ENCODE measurements around the gene MRPL38.
A peak's percentile ranks its signal among the peaks of the same experiment; 100 is the strongest.

The MRPL38 gene

GRCh38 chr17:75914643-75915267, 10.1 kb upstream of the MRPL38 start:
- no peak overlapping the region for H3K18ac ChIP-seq (ENCODE audit: low read length)
- H3K36me3 ChIP-seq (ENCODE audit: control insufficient read depth in 1 of 2, insufficient read depth in 2 of 2, low read length in 2 of 2), result peaks cover 7 to 9% of the 10 kb centered on the region in 2 experiments
- H3K27me3 ChIP-seq (ENCODE audit: insufficient read depth, low read length), result no peaks in the 10 kb centered on the region
- H4K12ac ChIP-seq (ENCODE audit: low read depth, low read length), result no peak overlapping the region
- H3K4me3 ChIP-seq (ENCODE audit: low read depth, low read length), result no peak overlapping the region
- H3K4me2 ChIP-seq (ENCODE audit: low read length), result no peak overlapping the region
- H2BK120ac ChIP-seq (ENCODE audit: insufficient read depth, low read length, poor library complexity), result no peak overlapping the region
- H3K4ac ChIP-seq (ENCODE audit: low read depth, low read length), result no peak overlapping the region
- no peaks in the 10 kb centered on the region for H3K79me2 ChIP-seq (ENCODE audit: control insufficient read depth, insufficient read depth, low read length, poor library complexity)
- no peak overlapping the region for H3K27ac ChIP-seq (ENCODE audit: low read depth, low read length)
- H4K8ac ChIP-seq (ENCODE audit: low read depth, low read length), result no peak overlapping the region
- no peak overlapping the region for H4K91ac ChIP-seq (ENCODE audit: low read depth, low read length)
- H3K14ac ChIP-seq (ENCODE audit: low read length), result no peak overlapping the region
- no peak overlapping the region for H2BK5ac ChIP-seq (ENCODE audit: low read depth, low read length, poor library complexity)
- no peak for DNase-seq
- H2AK5ac ChIP-seq (ENCODE audit: low read length), result no peak overlapping the region
- no peak overlapping the region for H2BK12ac ChIP-seq (ENCODE audit: low read length)
- no peak overlapping the region for H3K23ac ChIP-seq (ENCODE audit: low read length)
- no peak overlapping the region for H3K9ac ChIP-seq (ENCODE audit: low read length)
- WGBS (ENCODE audit: extremely low coverage, insufficient coverage, insufficient read length), result no CpG with 5 or more reads among the region's 34 CpGs
- peaks cover 3% of the 10 kb centered on the region for H3K79me1 ChIP-seq (ENCODE audit: low read length)
- H3K4me1 ChIP-seq (ENCODE audit: control insufficient read depth in 1 of 2, insufficient read depth in 2 of 2, low read length in 2 of 2), result no peaks in the 10 kb centered on the region
- H3K9me3 ChIP-seq (ENCODE audit: insufficient read depth, low read depth, low read length), result no peaks in the 10 kb centered on the region
- no peak overlapping the region for H2AFZ ChIP-seq (ENCODE audit: insufficient read depth, low read length, poor library complexity)

DNA sequence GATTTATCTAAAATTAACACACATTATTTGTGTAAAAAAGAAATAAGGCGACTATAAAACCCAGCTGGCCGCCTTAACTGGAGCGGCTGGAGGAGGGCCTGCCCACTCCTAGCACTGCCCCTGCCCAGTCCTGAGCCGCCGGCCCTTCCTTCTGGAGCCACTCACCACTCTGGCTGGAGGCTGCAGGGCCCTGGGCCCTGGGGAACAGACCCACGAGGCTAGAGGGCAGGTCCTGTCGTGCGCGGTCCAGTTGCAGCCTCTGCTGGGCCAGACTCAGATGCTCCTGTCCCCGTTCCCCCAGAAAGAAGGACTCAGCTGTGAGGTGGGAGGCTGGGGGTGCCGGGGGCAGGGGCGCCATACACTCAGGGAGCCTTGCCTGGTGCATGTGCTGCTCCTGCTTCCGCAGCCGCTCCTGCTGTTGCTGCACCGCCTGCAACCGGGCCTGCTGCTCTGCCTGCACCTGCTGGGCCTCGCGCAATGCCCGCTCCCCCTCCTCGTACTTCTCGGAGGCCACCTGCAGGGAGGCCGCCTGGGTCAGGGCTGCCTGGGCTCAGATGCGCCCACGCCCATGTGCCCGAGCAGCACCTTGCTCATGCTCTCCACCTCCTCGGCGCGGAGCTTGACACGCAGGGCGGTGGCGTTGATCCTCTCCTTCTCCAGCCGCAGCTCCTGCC, 9.0 kb upstream of the MRPL38 start:
- Histone ChIP-seq H4K12ac (ENCODE audit: low read depth, low read length) (no peak overlapping the region), H3K27ac (ENCODE audit: low read depth, low read length) (no peak overlapping the region), H3K4me3 (ENCODE audit: low read depth, low read length) (no peak overlapping the region), H3K4me1 (ENCODE audit: control insufficient read depth in 1 of 2, insufficient read depth in 2 of 2, low read length in 2 of 2) (no peaks in the 10 kb centered on the region), H2AFZ (ENCODE audit: insufficient read depth, low read length, poor library complexity) (no peak overlapping the region), H2BK12ac (ENCODE audit: low read length) (no peak overlapping the region), H3K79me2 (ENCODE audit: control insufficient read depth, insufficient read depth, low read length, poor library complexity) (no peaks in the 10 kb centered on the region), H4K91ac (ENCODE audit: low read depth, low read length) (no peak overlapping the region), H3K9ac (ENCODE audit: low read length) (no peak overlapping the region), H3K18ac (ENCODE audit: low read length) (no peak overlapping the region), H3K4ac (ENCODE audit: low read depth, low read length) (no peak overlapping the region), H2BK120ac (ENCODE audit: insufficient read depth, low read length, poor library complexity) (no peak overlapping the region), H2BK5ac (ENCODE audit: low read depth, low read length, poor library complexity) (no peak overlapping the region), H3K36me3 (ENCODE audit: control insufficient read depth in 1 of 2, insufficient read depth in 2 of 2, low read length in 2 of 2) (peaks cover 3 to 4% of the 10 kb centered on the region in 2 experiments), H4K8ac (ENCODE audit: low read depth, low read length) (no peak overlapping the region), H3K14ac (ENCODE audit: low read length) (no peak overlapping the region), H3K27me3 (ENCODE audit: insufficient read depth, low read length) (no peaks in the 10 kb centered on the region), H3K23ac (ENCODE audit: low read length) (no peak overlapping the region), H3K4me2 (ENCODE audit: low read length) (no peak overlapping the region), H3K9me3 (ENCODE audit: insufficient read depth, low read depth, low read length) (no peaks in the 10 kb centered on the region), H2AK5ac (ENCODE audit: low read length) (no peak overlapping the region), H3K79me1 (ENCODE audit: low read length) (peaks cover 3% of the 10 kb centered on the region)
- no peak for DNase-seq
- WGBS (ENCODE audit: extremely low coverage, insufficient coverage, insufficient read length), result no CpG with 5 or more reads among the region's 32 CpGs

DNA sequence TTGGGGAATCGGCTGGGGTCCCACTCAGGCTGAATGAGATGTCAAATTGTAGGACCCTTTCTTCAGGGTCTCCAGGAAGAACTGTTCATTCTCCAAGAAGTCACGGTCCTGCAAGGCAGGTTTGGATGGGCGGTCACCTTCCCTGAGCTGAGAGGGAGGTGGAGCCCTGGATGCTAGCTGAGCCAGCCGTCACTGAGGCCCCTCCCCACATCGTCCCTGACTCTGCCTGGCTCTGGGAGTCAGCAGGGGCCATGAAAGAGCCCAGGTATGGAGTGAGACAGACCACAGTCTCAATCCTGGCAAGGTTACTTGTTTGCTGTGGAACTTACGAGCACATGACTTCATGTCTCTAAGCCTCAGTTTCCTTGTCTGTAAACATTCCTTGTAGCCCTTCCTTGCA, 6.0 kb upstream of the MRPL38 start:
- Histone ChIP-seq H2BK12ac (ENCODE audit: low read length) (no peak overlapping the region), H3K4me3 (ENCODE audit: low read depth, low read length) (no peak overlapping the region), H3K4me2 (ENCODE audit: low read length) (no peak overlapping the region), H3K79me1 (ENCODE audit: low read length) (peaks cover 3% of the 10 kb centered on the region), H4K91ac (ENCODE audit: low read depth, low read length) (no peak overlapping the region), H3K9me3 (ENCODE audit: insufficient read depth, low read depth, low read length) (no peaks in the 10 kb centered on the region), H3K4ac (ENCODE audit: low read depth, low read length) (no peak overlapping the region), H3K14ac (ENCODE audit: low read length) (no peak overlapping the region), H2AK5ac (ENCODE audit: low read length) (no peak overlapping the region), H4K8ac (ENCODE audit: low read depth, low read length) (peak overlapping the region; percentile 3), H3K36me3 (ENCODE audit: control insufficient read depth in 1 of 2, insufficient read depth in 2 of 2, low read length in 2 of 2) (peaks cover 0 to 4% of the 10 kb centered on the region in 2 experiments), H3K27me3 (ENCODE audit: insufficient read depth, low read length) (no peaks in the 10 kb centered on the region), H3K23ac (ENCODE audit: low read length) (no peak overlapping the region), H3K9ac (ENCODE audit: low read length) (no peak overlapping the region), H3K27ac (ENCODE audit: low read depth, low read length) (no peak overlapping the region), H2AFZ (ENCODE audit: insufficient read depth, low read length, poor library complexity) (peak overlapping the region; percentile 17), H2BK120ac (ENCODE audit: insufficient read depth, low read length, poor library complexity) (no peak overlapping the region), H3K18ac (ENCODE audit: low read length) (no peak overlapping the region), H2BK5ac (ENCODE audit: low read depth, low read length, poor library complexity) (no peak overlapping the region), H3K4me1 (ENCODE audit: control insufficient read depth in 1 of 2, insufficient read depth in 2 of 2, low read length in 2 of 2) (peaks cover 8 to 9% of the 10 kb centered on the region in 2 experiments), H4K12ac (ENCODE audit: low read depth, low read length) (no peak overlapping the region), H3K79me2 (ENCODE audit: control insufficient read depth, insufficient read depth, low read length, poor library complexity) (no peaks in the 10 kb centered on the region)
- DNase-seq, result no peak
- no CpG with 5 or more reads among the region's 6 CpGs for WGBS (ENCODE audit: extremely low coverage, insufficient coverage, insufficient read length)

GRCh38 chr17:75909812-75910274, 5.2 kb upstream of the MRPL38 start:
- Histone ChIP-seq H4K8ac (ENCODE audit: low read depth, low read length) (no peak overlapping the region), H3K79me2 (ENCODE audit: control insufficient read depth, insufficient read depth, low read length, poor library complexity) (no peaks in the 10 kb centered on the region), H3K9me3 (ENCODE audit: insufficient read depth, low read depth, low read length) (no peaks in the 10 kb centered on the region), H3K18ac (ENCODE audit: low read length) (no peak overlapping the region), H3K4ac (ENCODE audit: low read depth, low read length) (no peak overlapping the region), H3K27ac (ENCODE audit: low read depth, low read length) (no peak overlapping the region), H2BK120ac (ENCODE audit: insufficient read depth, low read length, poor library complexity) (no peak overlapping the region), H3K23ac (ENCODE audit: low read length) (no peak overlapping the region), H2AK5ac (ENCODE audit: low read length) (peak overlapping the region; percentile 28), H4K91ac (ENCODE audit: low read depth, low read length) (peak overlapping the region; percentile 8), H3K4me2 (ENCODE audit: low read length) (no peak overlapping the region), H4K12ac (ENCODE audit: low read depth, low read length) (no peak overlapping the region), H3K4me1 (ENCODE audit: control insufficient read depth in 1 of 2, insufficient read depth in 2 of 2, low read length in 2 of 2) (peaks cover 8 to 9% of the 10 kb centered on the region in 2 experiments), H3K36me3 (ENCODE audit: control insufficient read depth in 1 of 2, insufficient read depth in 2 of 2, low read length in 2 of 2) (peaks cover 0 to 4% of the 10 kb centered on the region in 2 experiments), H3K27me3 (ENCODE audit: insufficient read depth, low read length) (no peaks in the 10 kb centered on the region), H2BK12ac (ENCODE audit: low read length) (no peak overlapping the region), H3K9ac (ENCODE audit: low read length) (no peak overlapping the region), H3K79me1 (ENCODE audit: low read length) (peaks cover 6% of the 10 kb centered on the region), H3K4me3 (ENCODE audit: low read depth, low read length) (no peak overlapping the region), H2AFZ (ENCODE audit: insufficient read depth, low read length, poor library complexity) (no peak overlapping the region), H2BK5ac (ENCODE audit: low read depth, low read length, poor library complexity) (no peak overlapping the region), H3K14ac (ENCODE audit: low read length) (no peak overlapping the region)
- no peak for DNase-seq
- WGBS (ENCODE audit: extremely low coverage, insufficient coverage, insufficient read length), result no CpG with 5 or more reads among the region's 11 CpGs

All from trophoblast cell (in vitro differentiated cells and primary cell).